Activated CD8-positive, alpha-beta memory T cell treated with anti-CD3 and anti-CD28 coated beads, Interleukin-2, amount 50 U/mL, for 1 hour (primary cell): Measurements from ENCODE around the gene AMPD3.

Source experiments
- DNase-seq: peaks from one replicate; pipeline ENCODE4 v3.0.0-alpha.2; 2020; ENCODE audit errors: extremely low read depth

Gene AMPD3

GRCh38 chr11:10461276-10461790 is 6.3 kb downstream of the AMPD3 start:
- DNase-seq = no peak

- DNase-seq = no peak
These were observed 7.8 kb downstream of the AMPD3 start for GRCh38 chr11:10462746-10463300.

GRCh38 chr11:10473371-10473770 is 18.3 kb downstream of the AMPD3 start:
- DNase-seq = no peak

GRCh38 chr11:10474551-10474950 is 19.5 kb downstream of the AMPD3 start:
- no peak for DNase-seq

- no peak for DNase-seq
These were observed 21.3 kb downstream of the AMPD3 start for GRCh38 chr11:10476342-10476741.

GRCh38 chr11:10476927-10477689 is 22.0 kb downstream of the AMPD3 start:
- no peak for DNase-seq

GRCh38 chr11:10477690-10478046 is 22.6 kb downstream of the AMPD3 start:
- no peak for DNase-seq

GRCh38 chr11:10478066-10478465 is 23.0 kb downstream of the AMPD3 start:
- DNase-seq = no peak

- no peak for DNase-seq
These were observed 23.8 kb downstream of the AMPD3 start for GRCh38 chr11:10478574-10479550.

GRCh38 chr11:10480026-10480425 is 25.0 kb downstream of the AMPD3 start:
- DNase-seq = no peak

GRCh38 chr11:10480760-10481159 is 25.7 kb downstream of the AMPD3 start:
- DNase-seq = no peak

GRCh38 chr11:10481560-10482349 is 26.7 kb downstream of the AMPD3 start:
- no peak for DNase-seq

GRCh38 chr11:10483174-10483573 is 28.1 kb downstream of the AMPD3 start:
- no peak for DNase-seq

GRCh38 chr11:10483584-10483983 is 28.5 kb downstream of the AMPD3 start:
- DNase-seq = no peak

- DNase-seq = no peak
These were observed 29.6 kb downstream of the AMPD3 start for GRCh38 chr11:10484461-10485180.

GRCh38 chr11:10485646-10486045 is 30.6 kb downstream of the AMPD3 start:
- DNase-seq = no peak

- DNase-seq = no peak
These were observed 31.2 kb downstream of the AMPD3 start for GRCh38 chr11:10486161-10486840.

GRCh38 chr11:10487002-10487647 is 32.1 kb downstream of the AMPD3 start:
- DNase-seq = no peak

- no peak for DNase-seq
These were observed 33.3 kb downstream of the AMPD3 start for GRCh38 chr11:10488121-10488933.
